EL (cell line): ENCODE measurements around the gene PLCH1.
"Not testable (repeated sequence)": the region's sequence is repeated elsewhere in the genome, so short reads cannot be mapped to it uniquely, and the experiment has no call there.

Experiments used
- DNase-seq: peaks from one replicate; pipeline ENCODE4 v3.0.0-alpha.2; 2016

The PLCH1 gene

DNA sequence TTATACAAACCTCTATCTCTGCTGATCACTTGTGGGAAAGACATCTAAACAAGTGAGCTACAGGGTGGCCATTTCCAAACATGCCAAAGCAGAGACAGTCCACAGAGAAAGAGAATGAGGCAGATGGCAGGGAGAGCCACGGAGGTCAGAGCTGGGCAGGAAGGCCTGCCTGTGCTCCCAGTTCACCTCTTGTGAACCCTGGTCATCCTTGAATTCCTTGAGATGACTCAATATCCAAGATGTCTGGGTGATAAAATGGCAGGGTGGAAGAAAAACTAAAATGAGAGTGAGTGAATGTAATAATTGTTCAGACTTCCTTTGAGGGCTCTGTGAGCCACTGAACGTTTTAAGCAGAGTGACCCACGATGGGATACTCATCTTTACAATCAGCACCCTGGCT, 104.8 kb downstream of the PLCH1 start:
- peak; percentile 20 for DNase-seq

DNA sequence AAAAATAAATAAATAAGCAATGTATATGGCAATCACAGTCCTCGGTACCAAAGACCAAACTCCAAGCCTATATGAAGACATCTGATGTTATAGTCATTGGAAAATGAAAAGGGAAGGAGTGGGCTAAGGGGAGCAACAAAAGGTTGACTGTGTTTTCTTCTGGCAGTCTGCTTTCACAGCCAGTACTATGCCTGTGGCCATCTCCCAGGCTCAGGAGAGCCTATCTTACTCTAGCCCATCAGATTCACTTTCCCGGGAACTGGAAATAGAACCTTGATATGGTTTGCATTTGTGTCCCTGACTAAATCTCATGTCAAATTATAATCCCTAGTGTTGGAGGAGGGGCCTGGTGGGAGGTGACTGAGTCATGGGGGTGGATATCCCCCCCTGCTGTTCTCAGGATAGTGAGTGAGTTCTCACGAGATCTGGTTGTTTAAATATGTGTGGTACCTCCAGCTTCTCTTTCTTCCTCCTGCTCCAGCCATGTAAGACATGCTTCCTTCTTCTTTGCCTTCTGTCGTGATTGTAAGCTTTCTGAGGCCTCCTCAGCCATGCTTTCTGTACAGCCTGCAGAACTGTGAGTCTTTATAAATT, 105.3 kb downstream of the PLCH1 start:
- DNase-seq: no peak

DNA sequence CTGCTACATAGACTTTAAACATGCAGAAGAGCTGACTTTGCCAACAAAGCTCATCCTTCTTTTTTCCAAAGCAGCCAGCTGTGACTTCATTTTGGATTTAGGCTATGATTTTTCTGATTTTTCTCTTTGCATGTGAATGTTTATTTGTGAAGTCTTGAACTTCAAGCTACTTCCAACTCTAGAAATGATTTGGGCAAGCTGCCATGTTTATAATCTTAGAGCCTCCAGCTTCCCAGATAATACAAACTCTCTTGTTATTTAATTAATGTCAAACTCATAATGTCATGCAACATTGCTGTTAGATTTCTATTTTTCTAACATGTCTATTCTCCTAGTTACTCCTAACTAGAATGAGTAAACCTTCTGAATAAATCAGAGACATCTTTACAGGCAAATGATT, 106.4 kb downstream of the PLCH1 start:
- not testable (repeated sequence) for DNase-seq

DNA sequence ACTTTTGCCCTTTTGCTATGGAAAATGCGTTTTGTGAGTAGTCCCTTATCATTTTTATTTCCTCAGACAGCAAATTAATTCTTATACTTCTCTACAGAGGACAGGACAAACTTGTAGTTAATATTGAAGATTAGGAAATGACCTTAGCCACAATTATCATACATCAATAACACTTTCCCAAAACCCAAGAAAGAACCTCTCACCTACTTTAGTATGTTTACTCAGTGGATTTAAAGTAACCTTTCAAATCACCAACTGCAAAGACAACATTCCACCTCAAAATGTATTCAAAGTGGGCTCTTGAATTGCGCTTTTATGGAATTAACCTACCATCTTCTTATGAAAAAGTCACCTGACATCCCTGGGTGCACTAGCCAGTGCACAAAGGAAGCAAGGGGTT, 107.3 kb downstream of the PLCH1 start:
- DNase-seq: no peak

DNA sequence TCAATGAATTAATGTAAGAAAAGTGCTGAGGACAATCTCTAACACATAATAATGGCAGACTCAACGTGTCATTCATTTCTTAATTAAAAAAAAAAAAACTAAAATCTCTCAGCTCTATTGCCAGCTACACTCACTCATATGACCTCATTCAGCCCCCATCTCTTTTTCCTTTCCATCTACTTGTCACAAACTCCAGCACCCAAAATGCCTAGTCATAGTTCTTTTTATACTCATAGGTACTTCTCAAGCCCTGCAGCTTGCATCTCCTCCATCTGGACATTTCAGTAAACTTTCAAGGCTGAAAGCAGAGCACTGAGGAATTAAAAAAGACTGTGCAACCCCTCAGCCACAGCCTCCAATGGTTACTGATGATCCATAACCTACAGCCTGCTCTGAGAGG, 109.8 kb downstream of the PLCH1 start:
- no peak for DNase-seq

DNA sequence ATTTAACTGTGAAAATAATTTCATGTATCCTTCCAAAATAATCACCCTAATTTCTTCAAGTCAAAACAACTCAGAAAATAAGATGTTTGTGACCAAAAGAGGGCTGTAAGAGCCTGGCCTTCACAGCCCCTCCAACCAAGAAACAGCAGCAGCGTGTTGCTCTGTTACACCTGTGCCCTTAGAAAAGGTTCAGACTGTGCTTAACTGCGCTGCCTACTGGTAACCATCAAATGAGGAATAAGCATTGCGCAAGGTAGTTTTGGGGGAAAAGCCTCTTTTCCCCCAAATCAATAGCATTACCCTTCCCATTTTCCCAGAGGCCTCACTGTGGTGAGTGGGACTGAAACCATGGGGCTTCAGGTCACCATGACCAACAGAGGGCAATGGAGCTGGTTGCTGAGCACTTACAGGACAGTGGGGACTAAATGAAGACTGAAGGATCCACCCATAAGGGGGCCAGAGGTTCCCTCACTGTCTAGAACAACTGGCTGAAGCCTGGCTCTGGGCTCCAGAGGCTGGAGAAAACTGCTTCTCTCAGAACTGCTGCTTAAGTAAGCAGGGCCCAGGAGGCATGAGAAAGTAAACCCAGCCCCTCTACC, 110.7 kb downstream of the PLCH1 start:
- no peak for DNase-seq

DNA sequence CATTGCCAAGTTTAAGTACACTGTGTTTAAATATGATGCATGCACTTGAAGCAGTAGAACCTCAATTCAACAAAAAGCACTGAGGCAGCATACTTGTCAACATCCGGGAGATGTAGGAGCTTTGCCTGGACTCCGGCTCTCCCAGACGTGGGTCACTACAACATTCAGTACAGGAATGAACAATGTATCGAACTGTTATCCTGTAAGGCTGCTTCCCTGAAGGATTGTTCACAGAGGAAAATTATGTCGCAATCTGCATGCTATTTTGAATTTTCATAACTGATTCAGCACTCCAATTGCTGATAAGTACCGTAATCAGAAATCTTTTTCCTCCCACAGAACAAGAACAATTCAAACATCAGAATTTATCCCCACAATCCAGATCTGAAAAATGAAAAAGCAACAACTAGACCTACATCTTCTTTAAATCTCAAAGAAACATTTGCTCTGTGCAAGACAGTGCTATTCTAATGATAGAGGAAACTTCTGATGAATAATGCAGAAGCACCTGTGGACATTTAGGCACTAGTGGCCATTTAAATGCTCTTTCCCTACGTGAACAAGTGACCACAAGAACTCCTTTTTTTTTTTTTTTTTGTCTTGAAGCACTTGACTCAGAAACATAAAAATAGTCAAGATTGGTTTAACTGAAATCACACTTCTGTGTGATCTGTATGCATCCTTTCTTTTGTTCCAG, 113.4 kb downstream of the PLCH1 start:
- DNase-seq: no peak

DNA sequence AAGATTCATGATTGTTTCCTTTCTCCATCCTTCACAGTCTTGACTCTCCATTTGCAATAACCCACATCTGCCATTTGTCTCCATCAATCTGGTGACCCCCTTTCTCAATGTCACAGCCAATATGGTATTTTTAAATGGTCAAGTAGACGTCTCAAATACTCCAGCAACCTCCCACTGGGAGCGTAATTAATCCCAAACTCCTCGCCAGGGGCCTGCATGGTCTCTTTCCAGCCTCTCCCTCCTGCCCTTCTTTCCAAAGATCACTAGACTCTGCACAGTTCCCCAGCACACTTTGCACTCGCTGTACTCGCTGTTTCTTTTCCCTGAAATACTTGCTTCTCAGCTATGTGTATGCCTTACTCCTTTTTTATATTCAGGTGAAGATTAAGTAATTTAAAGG, 115.3 kb downstream of the PLCH1 start:
- DNase-seq: no peak

DNA sequence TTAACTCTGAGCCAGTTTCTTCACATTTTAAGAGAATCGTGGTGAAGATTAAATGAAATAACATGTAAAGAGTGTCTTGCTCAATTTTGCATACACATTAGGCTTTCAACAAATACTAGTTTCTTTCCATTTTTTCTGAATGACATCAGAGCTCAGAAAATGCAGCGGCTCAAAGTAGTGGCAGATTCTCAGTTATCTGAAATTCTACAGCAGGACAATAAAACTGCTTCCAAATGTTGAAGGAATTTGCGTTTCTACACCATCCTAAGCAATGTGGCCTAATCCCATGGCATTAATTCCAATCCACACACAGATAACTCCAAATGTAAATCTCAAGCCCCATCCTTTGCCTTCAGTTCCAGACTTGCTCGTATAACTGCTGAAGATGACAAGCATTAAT, 115.8 kb downstream of the PLCH1 start:
- no peak for DNase-seq

DNA sequence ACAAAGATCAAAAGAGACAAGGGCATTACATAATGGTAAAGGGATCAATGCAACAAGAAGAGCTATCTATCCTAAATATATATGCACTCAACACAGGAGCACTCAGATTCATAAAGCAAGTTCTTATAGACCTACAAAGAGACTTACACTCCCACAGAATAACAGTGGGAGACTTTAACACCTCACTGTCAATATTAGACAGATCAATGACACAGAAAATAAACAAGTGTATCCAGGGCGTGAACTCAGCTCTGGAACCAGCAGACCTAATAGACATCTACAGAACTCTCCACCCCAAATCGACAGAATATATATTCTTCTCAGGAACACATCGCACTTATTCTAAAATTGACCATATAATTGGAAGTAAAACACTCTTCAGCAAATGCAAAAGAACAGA, 122.2 kb downstream of the PLCH1 start:
- not testable (repeated sequence) for DNase-seq

DNA sequence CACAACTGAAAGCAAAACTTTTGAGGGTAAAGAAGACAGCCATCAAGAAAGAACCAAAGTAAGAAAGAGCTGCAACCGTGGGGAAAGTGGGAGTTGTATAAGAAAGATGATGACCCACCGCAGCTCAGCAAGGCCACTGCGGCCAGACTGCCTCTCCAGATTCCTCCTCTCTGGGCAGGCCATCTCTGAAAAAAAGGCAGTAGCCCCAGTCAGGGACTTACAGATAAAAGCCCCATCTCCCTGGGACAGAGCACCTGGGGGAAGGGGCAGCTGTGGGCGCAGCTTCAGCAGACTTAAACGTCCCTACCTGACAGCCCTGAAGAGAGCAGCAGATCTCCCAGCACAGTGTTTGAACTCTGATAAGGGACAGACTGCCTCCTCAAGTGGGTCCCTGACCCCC, 124.3 kb downstream of the PLCH1 start:
- not testable (repeated sequence) for DNase-seq

DNA sequence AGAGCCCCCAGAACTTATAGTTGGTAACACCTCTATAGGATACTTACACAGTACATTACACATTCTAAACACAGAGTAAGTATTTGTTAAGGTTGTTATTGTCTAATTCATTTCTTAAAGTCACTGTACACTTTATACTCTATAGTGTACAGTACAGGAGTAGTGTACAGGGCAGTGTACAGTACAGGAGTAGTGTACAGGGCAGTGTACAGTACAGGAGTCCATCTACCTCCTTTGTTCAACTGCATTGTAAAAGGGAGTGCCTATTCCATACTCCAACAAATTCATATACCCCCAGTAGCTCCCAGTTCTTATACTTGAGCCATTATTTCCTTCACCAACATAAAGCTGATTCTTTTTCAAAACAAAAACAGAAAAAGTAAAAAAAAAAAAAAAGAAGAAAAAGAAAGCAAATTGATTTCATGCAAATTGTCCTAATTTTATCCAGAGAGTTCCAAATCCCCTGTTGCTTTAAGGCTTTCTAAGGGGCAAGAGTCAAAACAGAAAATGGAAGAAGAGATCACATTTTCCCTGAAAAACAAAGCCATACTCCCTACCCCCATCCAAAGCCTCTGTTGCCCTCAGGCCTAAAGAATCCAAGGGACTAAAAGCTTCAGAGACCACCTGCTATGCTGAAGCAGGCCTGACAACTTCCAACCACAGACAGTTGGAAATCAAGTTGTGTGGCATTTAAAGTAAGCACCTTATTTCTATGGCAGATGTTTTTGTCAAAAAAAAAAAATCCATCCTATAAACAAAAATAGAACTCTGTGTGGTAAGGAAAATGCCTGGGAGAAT, 125.6 kb downstream of the PLCH1 start:
- DNase-seq: no peak

DNA sequence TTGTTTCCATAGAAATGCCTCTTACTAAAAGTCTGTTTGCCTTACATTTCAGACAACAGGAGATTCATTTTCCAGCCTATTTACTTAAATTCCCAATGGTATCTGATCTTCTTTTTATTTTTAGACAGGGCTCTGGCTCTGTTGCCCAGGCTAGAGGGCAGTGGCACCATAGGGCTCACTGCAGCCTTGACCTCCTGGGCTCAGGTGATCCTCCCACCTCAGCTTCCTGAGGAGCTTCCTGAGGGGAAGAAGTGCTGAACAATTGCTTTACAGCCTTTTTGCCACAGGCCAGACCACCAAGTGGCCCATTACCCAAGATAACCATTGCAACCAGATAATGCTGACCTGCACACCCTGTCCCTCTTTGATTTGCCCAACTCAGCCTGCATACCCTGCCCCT, 126.3 kb downstream of the PLCH1 start:
- no peak for DNase-seq

DNA sequence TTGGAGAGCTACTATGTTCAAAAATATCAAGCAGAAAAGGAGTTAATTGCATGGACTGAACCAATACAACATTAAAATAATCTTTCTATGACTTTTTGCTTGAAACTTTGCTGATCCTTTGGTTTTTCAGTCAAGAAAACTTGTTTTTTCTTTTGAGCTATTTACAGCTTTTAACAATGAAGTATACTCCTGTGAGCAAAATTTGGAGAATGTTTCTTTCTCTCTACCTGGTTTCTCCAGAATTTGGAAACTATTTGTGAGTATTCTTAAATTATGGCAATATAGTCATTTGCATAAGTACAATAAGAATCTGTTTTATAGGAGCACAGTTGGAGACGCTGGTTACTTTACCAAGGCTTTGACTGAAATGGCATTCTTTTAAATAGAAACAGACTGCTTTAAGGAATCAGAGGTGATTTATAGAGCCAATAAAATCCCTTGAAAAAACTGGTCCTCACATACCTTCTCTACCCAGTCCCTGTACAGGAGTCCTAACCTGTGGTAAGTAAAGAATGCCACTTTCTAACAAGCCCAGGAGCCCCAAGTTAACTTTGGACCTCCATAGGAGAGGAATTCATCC, 127.4 kb downstream of the PLCH1 start:
- DNase-seq: no peak

DNA sequence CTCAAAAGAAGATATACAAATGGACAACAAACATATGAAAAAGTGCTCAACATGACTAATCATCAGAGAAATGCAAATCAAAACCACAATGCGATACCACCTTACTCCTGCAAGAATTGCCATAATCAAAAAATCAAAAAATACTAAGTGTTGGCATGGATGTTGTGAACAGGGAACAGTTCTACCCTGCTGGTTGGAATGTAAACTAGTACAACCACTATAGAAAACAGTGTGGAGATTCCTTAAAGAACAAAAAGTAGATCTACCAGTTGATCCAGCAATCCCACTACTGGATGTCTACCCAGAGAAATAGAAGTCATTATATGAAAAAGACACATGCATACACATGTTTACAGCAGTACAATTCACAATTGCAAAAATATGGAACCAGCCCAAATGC, 129.7 kb downstream of the PLCH1 start:
- DNase-seq: not testable (repeated sequence)

DNA sequence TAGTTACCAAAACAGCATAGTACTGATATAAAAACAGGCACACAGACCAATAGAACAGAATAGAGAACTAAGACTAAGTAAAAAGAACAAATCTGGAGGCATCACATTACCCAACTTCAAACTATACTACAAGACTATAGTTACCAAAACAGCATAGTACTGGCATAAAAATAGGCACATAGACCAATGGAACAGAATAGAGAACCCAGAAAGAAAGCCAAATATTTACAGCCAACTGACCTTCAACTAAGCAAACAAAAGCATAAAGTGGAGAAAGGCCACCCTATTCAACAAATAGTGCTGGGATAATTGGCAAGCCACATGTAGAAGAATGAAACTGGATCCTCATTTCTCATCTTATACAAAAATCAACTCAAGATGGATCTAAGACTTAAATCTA, 130.5 kb downstream of the PLCH1 start:
- not testable (repeated sequence) for DNase-seq

DNA sequence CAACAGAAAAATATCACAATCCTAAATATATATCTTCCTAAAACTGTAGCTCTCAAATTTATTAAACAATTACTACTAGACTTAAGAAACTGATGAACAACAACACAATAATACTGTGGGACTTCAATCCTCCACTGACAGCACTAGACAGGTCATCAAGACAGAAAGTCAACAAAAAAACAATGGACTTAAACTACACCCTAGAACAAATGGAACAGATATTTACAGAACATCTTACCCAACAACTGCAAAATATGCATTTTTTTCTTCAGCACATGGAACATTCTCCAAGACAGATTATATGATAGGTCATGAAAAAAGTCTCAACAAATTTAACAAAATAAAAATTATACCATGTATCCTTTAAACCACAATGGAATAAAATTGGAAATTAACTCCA, 133.4 kb downstream of the PLCH1 start:
- no peak for DNase-seq

DNA sequence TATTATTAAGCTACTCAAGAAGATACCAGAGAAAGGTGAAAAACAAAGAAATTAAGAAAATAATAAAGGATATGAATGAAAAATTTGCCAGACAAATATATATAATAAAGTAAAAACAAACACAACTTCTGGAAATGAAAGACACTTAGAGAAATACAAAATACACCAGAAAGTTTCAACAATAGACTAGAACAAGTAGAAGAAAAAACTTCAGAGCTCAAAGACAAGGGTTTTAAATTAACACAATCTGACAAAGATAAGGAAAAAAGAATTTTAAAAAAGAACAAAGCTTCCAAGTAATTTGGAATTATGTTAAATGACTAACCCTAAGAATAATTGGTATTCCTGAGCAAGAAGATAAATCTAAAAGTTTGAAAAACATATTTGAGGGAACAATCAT, 135.3 kb downstream of the PLCH1 start:
- no peak for DNase-seq

DNA sequence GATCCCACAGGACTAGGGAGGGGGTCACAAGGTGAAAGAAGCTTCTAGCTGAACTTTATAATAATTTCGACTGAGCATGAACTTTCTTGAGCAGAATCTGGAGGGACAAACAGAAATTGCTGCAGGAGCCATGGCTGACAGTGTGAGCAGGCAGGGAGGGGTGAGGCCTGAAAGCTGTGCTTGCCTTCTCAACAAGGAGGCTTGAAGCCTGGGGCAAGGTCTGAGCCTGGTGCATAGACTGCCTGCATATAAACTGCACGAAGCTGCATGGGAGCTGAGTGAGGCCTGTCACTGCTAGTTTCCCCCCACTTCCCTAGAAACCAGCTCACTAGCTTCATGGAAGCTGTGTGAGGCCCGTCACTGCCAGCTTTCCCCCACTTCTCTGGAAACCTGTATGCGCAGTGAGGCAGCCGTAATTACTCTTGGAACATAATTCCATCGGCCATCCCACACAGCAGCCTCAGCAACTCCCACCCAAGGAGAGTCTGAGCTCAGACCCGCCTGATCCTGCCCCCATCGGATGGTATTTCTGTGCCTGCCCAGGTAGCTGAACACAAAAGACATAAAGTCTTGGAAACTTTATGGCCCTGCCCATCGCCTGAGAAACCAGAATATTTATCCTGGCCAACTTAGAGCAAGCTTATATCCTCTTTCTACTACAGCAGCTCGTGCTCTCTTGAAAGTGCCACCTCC, 136.5 kb downstream of the PLCH1 start:
- no peak for DNase-seq

DNA sequence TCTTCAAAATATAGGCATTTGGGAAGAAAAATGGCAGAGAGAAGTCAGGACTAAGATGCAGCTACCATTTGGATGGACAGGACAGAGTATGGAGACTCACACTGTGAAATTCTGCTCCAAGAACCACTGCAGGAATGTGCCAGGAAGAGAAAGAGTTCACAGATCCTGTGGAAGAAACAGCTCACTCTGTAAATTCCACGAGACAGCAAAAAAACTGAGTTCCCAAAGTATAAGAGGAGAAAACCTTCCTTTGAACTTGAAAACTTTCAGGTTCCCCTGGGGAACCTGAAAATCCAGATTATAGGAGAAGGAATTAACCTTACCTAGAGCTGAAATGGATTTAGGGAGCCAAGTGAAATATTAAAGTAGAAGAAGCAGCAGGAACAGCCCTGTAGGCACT, 137.1 kb downstream of the PLCH1 start:
- no peak for DNase-seq

DNA sequence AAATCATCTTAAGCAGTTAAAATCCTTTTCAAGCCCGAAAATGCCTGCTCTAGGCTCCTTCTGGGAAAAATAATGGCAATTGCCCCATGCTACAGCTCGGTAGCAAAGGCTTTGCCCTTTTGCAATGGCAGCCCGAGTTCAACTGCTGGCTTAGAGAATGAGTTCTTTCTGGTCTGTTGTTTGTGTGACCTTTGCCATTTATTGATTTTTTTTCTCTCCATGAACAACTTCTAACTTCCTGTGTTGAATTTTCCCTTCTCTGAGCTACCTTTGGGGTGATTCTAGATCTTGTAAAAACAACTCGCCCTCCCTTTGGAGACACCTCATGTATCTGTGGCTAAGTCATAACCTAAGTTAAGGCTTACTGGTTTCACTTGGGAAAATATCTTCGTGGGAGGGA, 139.3 kb downstream of the PLCH1 start:
- DNase-seq: no peak

DNA sequence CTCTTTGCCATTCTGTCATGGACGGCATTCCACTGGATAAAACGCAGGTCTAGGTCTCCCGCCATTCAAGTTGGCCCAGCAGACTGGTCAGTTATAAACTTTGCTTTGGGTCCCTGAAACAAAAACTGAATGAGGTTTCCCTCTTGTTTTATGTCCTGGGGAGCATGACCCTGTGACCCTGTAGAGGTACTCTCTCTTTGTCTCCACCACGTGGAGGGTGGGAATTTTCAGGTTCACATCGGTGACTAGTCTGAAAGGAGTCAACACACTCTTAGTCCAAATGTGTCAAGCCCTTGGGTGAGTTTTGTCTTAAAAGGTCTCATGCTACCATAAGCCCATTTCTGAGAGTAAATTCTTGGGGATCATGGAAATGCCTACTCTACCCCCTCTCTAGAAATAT, 139.9 kb downstream of the PLCH1 start:
- no peak for DNase-seq

DNA sequence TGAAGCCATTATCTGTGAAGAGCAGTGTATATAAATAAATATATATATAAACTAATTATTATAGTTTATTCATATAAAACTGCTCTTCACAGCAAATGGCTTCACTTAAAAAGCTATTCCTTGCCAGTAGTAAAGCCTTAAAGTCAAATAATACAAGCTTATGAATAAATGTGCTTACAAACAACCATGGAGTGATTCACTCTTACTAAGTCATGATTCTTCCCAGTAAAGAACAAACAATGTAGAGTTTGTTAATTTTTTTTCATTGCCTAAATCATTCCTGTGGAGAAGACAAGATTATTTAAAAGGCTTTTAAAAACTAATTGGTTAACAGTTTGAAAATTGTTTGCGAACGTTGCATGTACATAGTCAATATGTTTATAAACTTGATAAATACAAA, 140.7 kb downstream of the PLCH1 start:
- DNase-seq: no peak
